Transverse colon (tissue), 4 donors: ENCODE results near the gene RGS19.

Experiments used
- EP300 ChIP-seq: sonication (generic); formaldehyde crosslinking; IDR thresholded peaks from one replicate; pipeline ENCODE4 v1.6.1; 2017; ENCODE audit warnings: antibody characterized with exemption, low read depth
- POLR2A ChIP-seq: fragments of 450-650 bp; IDR thresholded peaks from one replicate; pipeline ENCODE4 v1.6.1; 2016; ENCODE audit warnings: antibody characterized with exemption, mild to moderate bottlenecking, moderate library complexity
- POLR2AphosphoS5 ChIP-seq, 3 donors: sonication (generic); formaldehyde crosslinking; IDR thresholded peaks; one replicate each; pipeline ENCODE4 v1.6.1; 2016; ENCODE audit warnings: antibody characterized with exemption in 3 of 3
- TF ChIP-seq, protein P1 (sequence below), 5 experiments: fragments of 200-600 bp in 3 of 5; fragments of 450-650 bp in 2 of 5; sonication (generic) in 3 of 5; IDR thresholded peaks; 1 replicate in 2 of 5; 2 replicates in 3 of 5; pipeline ENCODE4 v1.5.1; 2016 to 2017; ENCODE audit warnings: antibody characterized with exemption in 5 of 5, inconsistent platforms in 3 of 5, mild to moderate bottlenecking in 2 of 5, moderate library complexity in 1 of 5

DNA sequence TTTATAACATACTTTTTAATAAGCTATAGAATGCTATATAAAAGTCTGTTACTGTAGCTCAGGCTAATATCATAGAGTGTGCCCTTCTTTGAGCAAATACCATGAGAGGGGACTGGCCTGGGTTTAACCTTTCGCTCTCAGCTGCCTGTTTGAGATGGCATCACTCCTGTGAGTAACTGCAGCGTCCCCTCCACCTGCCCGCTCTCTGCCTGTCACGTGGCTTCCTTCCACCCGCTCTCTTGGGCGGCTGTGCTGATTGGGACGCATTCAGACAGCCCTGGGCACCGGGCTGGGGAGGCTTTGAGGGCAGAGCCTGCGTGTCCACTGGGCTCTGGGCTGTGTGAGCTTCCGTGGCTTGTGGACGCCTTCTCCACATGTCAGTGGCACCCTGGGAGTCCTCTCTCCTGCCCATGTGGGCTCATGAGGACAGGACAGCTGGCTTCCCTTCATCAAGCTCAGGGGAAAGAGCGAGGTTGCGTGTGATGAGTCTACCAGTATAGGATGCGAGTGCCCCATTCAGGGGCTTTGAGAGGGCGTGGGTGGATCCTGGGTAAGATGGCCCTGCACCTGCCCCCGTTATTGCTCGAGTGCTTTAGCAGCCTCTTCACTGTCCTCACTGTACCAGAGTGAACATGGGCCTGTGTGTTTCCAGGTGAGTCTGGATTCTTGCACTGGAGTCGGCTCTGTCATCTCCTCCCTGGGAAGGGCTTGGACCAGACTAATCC lies 54.1 kb downstream of the RGS19 start:
- TF ChIP-seq POLR2AphosphoS5 (IDR thresholded peaks at IDR 0.05) (no peak), POLR2A (no peak), EP300 (no peak)
- TF ChIP-seq, protein P1, sequence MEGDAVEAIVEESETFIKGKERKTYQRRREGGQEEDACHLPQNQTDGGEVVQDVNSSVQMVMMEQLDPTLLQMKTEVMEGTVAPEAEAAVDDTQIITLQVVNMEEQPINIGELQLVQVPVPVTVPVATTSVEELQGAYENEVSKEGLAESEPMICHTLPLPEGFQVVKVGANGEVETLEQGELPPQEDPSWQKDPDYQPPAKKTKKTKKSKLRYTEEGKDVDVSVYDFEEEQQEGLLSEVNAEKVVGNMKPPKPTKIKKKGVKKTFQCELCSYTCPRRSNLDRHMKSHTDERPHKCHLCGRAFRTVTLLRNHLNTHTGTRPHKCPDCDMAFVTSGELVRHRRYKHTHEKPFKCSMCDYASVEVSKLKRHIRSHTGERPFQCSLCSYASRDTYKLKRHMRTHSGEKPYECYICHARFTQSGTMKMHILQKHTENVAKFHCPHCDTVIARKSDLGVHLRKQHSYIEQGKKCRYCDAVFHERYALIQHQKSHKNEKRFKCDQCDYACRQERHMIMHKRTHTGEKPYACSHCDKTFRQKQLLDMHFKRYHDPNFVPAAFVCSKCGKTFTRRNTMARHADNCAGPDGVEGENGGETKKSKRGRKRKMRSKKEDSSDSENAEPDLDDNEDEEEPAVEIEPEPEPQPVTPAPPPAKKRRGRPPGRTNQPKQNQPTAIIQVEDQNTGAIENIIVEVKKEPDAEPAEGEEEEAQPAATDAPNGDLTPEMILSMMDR (IDR thresholded peaks at IDR 0.05), result no peak
